HEK293 (cell line): ENCODE results near the gene WRNIP1.

ENCODE experiments used
- BCL11A ChIP-seq: fragments of 450-650 bp; formaldehyde crosslinking; IDR thresholded peaks from 2 replicates; pipeline ENCODE4 v1.5.1; 2016; ENCODE audit warnings: low read depth, missing biosample characterization, missing genetic modification characterization
- BCL11B ChIP-seq: fragments of 450-650 bp; formaldehyde crosslinking; IDR thresholded peaks from 2 replicates; pipeline ENCODE4 v1.5.1; 2016; ENCODE audit warnings: low read depth, missing biosample characterization, missing genetic modification characterization
- YY1 ChIP-seq: fragments of 450-650 bp; formaldehyde crosslinking; IDR thresholded peaks from 2 replicates; pipeline ENCODE4 v1.5.1; 2018; ENCODE audit warnings: missing biosample characterization, missing genetic modification characterization
- YY2 ChIP-seq: fragments of 450-650 bp; formaldehyde crosslinking; IDR thresholded peaks from 2 replicates; pipeline ENCODE4 v1.5.1; 2016; ENCODE audit warnings: missing biosample characterization, missing genetic modification characterization
- ZBTB7A ChIP-seq: fragments of 450-650 bp; formaldehyde crosslinking; IDR thresholded peaks from 2 replicates; pipeline ENCODE4 v1.5.1; 2016; ENCODE audit warnings: low read depth, missing biosample characterization, missing genetic modification characterization
- ZEB2 ChIP-seq: fragments of 450-650 bp; formaldehyde crosslinking; IDR thresholded peaks from 2 replicates; pipeline ENCODE4 v1.5.1; 2016; ENCODE audit warnings: missing biosample characterization, missing genetic modification characterization
- ZNF114 ChIP-seq: fragments of 450-650 bp; formaldehyde crosslinking; IDR thresholded peaks from 2 replicates; pipeline ENCODE4 v1.5.0; 2017; ENCODE audit warnings: missing biosample characterization, missing genetic modification characterization
- ZNF138 ChIP-seq: fragments of 450-650 bp; formaldehyde crosslinking; IDR thresholded peaks from 2 replicates; pipeline ENCODE4 v1.5.1; 2016; ENCODE audit warnings: missing biosample characterization, missing genetic modification characterization, borderline replicate concordance
- ZNF366 ChIP-seq: fragments of 450-650 bp; formaldehyde crosslinking; conservative IDR thresholded peaks from 2 replicates; pipeline ENCODE4 v1.5.1; 2016; ENCODE audit warnings: missing biosample characterization, missing genetic modification characterization
- ZNF510 ChIP-seq: fragments of 450-650 bp; formaldehyde crosslinking; IDR thresholded peaks from 2 replicates; pipeline ENCODE4 v1.5.1; 2018; ENCODE audit warnings: mild to moderate bottlenecking, missing genetic modification characterization, missing biosample characterization; ENCODE audit not compliant: insufficient replicate concordance
- ZNF791 ChIP-seq: fragments of 450-650 bp; formaldehyde crosslinking; IDR thresholded peaks from 2 replicates; pipeline ENCODE4 v1.5.1; 2016; ENCODE audit warnings: missing biosample characterization, missing genetic modification characterization
- TF ChIP-seq, protein P1 (sequence below): fragments of 450-650 bp; formaldehyde crosslinking; IDR thresholded peaks from 2 replicates; pipeline ENCODE4 v1.5.1; 2016; ENCODE audit warnings: missing biosample characterization, missing genetic modification characterization
- TF ChIP-seq, protein P2 (sequence below): fragments of 450-650 bp; formaldehyde crosslinking; IDR thresholded peaks from 2 replicates; pipeline ENCODE4 v1.5.1; 2016; ENCODE audit warnings: missing biosample characterization, missing genetic modification characterization
- TF ChIP-seq, protein P3 (sequence below): fragments of 450-650 bp; formaldehyde crosslinking; IDR thresholded peaks from 2 replicates; pipeline ENCODE4 v1.5.1; 2016; ENCODE audit warnings: missing biosample characterization, missing genetic modification characterization, low read depth

DNA sequence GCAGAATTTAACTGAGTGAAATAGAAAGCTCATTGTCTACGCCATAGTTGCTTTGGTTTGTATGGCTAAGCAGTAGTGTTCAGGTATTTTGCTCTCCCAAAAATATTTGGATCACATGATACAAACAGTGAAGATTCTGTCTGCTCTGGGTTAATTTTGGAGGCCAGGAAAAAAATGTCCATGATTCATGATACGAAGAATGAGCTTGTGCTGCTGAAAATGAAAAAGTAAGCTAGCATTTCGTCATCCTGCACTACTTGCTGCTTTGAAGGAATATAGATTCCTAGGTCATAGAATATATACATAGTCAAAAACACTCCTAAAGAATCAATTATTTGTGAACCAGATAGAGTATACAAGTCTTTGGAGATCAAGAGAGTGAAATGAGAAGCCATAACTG is 8.3 kb downstream of the WRNIP1 start:
- TF ChIP-seq, protein P1, sequence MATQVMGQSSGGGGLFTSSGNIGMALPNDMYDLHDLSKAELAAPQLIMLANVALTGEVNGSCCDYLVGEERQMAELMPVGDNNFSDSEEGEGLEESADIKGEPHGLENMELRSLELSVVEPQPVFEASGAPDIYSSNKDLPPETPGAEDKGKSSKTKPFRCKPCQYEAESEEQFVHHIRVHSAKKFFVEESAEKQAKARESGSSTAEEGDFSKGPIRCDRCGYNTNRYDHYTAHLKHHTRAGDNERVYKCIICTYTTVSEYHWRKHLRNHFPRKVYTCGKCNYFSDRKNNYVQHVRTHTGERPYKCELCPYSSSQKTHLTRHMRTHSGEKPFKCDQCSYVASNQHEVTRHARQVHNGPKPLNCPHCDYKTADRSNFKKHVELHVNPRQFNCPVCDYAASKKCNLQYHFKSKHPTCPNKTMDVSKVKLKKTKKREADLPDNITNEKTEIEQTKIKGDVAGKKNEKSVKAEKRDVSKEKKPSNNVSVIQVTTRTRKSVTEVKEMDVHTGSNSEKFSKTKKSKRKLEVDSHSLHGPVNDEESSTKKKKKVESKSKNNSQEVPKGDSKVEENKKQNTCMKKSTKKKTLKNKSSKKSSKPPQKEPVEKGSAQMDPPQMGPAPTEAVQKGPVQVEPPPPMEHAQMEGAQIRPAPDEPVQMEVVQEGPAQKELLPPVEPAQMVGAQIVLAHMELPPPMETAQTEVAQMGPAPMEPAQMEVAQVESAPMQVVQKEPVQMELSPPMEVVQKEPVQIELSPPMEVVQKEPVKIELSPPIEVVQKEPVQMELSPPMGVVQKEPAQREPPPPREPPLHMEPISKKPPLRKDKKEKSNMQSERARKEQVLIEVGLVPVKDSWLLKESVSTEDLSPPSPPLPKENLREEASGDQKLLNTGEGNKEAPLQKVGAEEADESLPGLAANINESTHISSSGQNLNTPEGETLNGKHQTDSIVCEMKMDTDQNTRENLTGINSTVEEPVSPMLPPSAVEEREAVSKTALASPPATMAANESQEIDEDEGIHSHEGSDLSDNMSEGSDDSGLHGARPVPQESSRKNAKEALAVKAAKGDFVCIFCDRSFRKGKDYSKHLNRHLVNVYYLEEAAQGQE (tag by site-specific recombination) = no peak
- TF ChIP-seq, protein P2, sequence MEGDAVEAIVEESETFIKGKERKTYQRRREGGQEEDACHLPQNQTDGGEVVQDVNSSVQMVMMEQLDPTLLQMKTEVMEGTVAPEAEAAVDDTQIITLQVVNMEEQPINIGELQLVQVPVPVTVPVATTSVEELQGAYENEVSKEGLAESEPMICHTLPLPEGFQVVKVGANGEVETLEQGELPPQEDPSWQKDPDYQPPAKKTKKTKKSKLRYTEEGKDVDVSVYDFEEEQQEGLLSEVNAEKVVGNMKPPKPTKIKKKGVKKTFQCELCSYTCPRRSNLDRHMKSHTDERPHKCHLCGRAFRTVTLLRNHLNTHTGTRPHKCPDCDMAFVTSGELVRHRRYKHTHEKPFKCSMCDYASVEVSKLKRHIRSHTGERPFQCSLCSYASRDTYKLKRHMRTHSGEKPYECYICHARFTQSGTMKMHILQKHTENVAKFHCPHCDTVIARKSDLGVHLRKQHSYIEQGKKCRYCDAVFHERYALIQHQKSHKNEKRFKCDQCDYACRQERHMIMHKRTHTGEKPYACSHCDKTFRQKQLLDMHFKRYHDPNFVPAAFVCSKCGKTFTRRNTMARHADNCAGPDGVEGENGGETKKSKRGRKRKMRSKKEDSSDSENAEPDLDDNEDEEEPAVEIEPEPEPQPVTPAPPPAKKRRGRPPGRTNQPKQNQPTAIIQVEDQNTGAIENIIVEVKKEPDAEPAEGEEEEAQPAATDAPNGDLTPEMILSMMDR (tag by site-specific recombination) = no peak
- no peak for TF ChIP-seq ZNF510 (tag by site-specific recombination)
- no peak for TF ChIP-seq ZNF791 (tag by site-specific recombination)
- TF ChIP-seq, protein P3, sequence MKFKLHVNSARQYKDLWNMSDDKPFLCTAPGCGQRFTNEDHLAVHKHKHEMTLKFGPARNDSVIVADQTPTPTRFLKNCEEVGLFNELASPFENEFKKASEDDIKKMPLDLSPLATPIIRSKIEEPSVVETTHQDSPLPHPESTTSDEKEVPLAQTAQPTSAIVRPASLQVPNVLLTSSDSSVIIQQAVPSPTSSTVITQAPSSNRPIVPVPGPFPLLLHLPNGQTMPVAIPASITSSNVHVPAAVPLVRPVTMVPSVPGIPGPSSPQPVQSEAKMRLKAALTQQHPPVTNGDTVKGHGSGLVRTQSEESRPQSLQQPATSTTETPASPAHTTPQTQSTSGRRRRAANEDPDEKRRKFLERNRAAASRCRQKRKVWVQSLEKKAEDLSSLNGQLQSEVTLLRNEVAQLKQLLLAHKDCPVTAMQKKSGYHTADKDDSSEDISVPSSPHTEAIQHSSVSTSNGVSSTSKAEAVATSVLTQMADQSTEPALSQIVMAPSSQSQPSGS (tag by site-specific recombination) = no peak
- TF ChIP-seq BCL11B = no peak
- TF ChIP-seq BCL11A (tag by site-specific recombination) = no peak
- TF ChIP-seq ZEB2 (tag by site-specific recombination) = no peak
- TF ChIP-seq YY1 (tag by site-specific recombination) = no peak
- no peak for TF ChIP-seq ZNF138
- no peak for TF ChIP-seq ZNF366 (tag by site-specific recombination)
- TF ChIP-seq YY2 (tag by site-specific recombination) = no peak
- no peak for TF ChIP-seq ZNF114 (tag by site-specific recombination)
- TF ChIP-seq ZBTB7A (tag by site-specific recombination) = no peak
